Measurements from ENCODE around the gene SUPT5H. TPM values are rescaled to one million over a fixed set of nuclear protein-coding genes. Genes with fewer than 3 reads are reported as not detected.

SUPT5H gene
- total and polyA plus RNA-seq, 2 of the 13 experiments (the other 11 are each of a cell fraction or from before 2014, with no cell fraction given) = 48.2 to 51.7 TPM

GRCh38 chr19:39428283-39429112, 16.9 kb upstream of the SUPT5H start (continued):
- TF ChIP-seq ZNF629 (CRISPR knock-in tag; conservative IDR thresholded peaks at IDR 0.05) (no peak), ELF3 (CRISPR knock-in tag; IDR thresholded peaks at IDR 0.05) (no peak), SIN3B (IDR thresholded peaks at IDR 0.05; ENCODE audit: low read length) (no peak), KDM1A (CRISPR knock-in tag; IDR thresholded peaks at IDR 0.05) (no peak), NR2F6 (IDR thresholded peaks at IDR 0.05) (no peak), NR2F6 (CRISPR knock-in tag; IDR thresholded peaks at IDR 0.05) (peak; percentile 23; the same call in 1 of the 2 replicates), ZNF510 (CRISPR knock-in tag; IDR thresholded peaks at IDR 0.05; ENCODE audit: low read depth) (no peak), NFE2L2 (IDR thresholded peaks at IDR 0.05; ENCODE audit: low read length) (no peak), KAT8 (CRISPR knock-in tag; IDR thresholded peaks at IDR 0.05) (no peak), SALL2 (CRISPR knock-in tag; IDR thresholded peaks at IDR 0.05) (no peak), ZBTB21 (CRISPR knock-in tag; IDR thresholded peaks at IDR 0.05) (0 out of 2 replicates have a peak, but pooled peaks have one; percentile 28), ARNTL (CRISPR knock-in tag; IDR thresholded peaks at IDR 0.05) (no peak), ARID2 (CRISPR knock-in tag; IDR thresholded peaks at IDR 0.05; ENCODE audit: borderline replicate concordance) (0 out of 2 replicates have a peak, but pooled peaks have one; percentile 39), GATA4 (IDR thresholded peaks at IDR 0.05; ENCODE audit: borderline replicate concordance, low read depth) (no peak), CAMTA2 (CRISPR knock-in tag; IDR thresholded peaks at IDR 0.05; ENCODE audit: borderline replicate concordance) (no peak), ZNF501 (CRISPR knock-in tag; IDR thresholded peaks at IDR 0.05) (peak; percentile 53), KDM3A (CRISPR knock-in tag; IDR thresholded peaks at IDR 0.05; ENCODE audit: low read depth) (no peak), ZNF782 (CRISPR knock-in tag; IDR thresholded peaks at IDR 0.05; ENCODE audit: borderline replicate concordance) (no peak), CEBPG (CRISPR knock-in tag; IDR thresholded peaks at IDR 0.05) (no peak), HOXD1 (CRISPR knock-in tag; IDR thresholded peaks at IDR 0.05) (no peak), PAX8 (CRISPR knock-in tag; IDR thresholded peaks at IDR 0.05; ENCODE audit: borderline replicate concordance) (no peak), ZSCAN30 (CRISPR knock-in tag; IDR thresholded peaks at IDR 0.05) (no peak), POGK (CRISPR knock-in tag; conservative IDR thresholded peaks at IDR 0.05) (no peak), EEA1 (CRISPR knock-in tag; IDR thresholded peaks at IDR 0.05; ENCODE audit: borderline replicate concordance) (no peak)
- TF ChIP-seq, protein P1, sequence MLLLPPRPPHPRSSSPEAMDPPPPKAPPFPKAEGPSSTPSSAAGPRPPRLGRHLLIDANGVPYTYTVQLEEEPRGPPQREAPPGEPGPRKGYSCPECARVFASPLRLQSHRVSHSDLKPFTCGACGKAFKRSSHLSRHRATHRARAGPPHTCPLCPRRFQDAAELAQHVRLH (CRISPR knock-in tag; IDR thresholded peaks at IDR 0.05; ENCODE audit: borderline replicate concordance, low read depth) = peak; percentile 24; the same call in 1 of the 2 replicates
- TF ChIP-seq, protein P2, sequence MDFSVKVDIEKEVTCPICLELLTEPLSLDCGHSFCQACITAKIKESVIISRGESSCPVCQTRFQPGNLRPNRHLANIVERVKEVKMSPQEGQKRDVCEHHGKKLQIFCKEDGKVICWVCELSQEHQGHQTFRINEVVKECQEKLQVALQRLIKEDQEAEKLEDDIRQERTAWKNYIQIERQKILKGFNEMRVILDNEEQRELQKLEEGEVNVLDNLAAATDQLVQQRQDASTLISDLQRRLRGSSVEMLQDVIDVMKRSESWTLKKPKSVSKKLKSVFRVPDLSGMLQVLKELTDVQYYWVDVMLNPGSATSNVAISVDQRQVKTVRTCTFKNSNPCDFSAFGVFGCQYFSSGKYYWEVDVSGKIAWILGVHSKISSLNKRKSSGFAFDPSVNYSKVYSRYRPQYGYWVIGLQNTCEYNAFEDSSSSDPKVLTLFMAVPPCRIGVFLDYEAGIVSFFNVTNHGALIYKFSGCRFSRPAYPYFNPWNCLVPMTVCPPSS (IDR thresholded peaks at IDR 0.05) = no peak
- TF ChIP-seq, protein P3, sequence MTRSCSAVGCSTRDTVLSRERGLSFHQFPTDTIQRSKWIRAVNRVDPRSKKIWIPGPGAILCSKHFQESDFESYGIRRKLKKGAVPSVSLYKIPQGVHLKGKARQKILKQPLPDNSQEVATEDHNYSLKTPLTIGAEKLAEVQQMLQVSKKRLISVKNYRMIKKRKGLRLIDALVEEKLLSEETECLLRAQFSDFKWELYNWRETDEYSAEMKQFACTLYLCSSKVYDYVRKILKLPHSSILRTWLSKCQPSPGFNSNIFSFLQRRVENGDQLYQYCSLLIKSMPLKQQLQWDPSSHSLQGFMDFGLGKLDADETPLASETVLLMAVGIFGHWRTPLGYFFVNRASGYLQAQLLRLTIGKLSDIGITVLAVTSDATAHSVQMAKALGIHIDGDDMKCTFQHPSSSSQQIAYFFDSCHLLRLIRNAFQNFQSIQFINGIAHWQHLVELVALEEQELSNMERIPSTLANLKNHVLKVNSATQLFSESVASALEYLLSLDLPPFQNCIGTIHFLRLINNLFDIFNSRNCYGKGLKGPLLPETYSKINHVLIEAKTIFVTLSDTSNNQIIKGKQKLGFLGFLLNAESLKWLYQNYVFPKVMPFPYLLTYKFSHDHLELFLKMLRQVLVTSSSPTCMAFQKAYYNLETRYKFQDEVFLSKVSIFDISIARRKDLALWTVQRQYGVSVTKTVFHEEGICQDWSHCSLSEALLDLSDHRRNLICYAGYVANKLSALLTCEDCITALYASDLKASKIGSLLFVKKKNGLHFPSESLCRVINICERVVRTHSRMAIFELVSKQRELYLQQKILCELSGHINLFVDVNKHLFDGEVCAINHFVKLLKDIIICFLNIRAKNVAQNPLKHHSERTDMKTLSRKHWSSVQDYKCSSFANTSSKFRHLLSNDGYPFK (CRISPR knock-in tag; IDR thresholded peaks at IDR 0.05; ENCODE audit: borderline replicate concordance) = no peak
